ENCODE data around the gene IGFBP3.
A peak's percentile ranks its signal among the peaks of the same experiment; 100 is the strongest.

The IGFBP3 gene, protein sequence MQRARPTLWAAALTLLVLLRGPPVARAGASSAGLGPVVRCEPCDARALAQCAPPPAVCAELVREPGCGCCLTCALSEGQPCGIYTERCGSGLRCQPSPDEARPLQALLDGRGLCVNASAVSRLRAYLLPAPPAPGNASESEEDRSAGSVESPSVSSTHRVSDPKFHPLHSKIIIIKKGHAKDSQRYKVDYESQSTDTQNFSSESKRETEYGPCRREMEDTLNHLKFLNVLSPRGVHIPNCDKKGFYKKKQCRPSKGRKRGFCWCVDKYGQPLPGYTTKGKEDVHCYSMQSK

GRCh38 chr7:45920502-45921380 is at the start of gene IGFBP3:
Gene IGFBP3, minus strand, starts transcription at chr7:45921272. Its CDS starts 132 bp downstream, at chr7:45921140.
- Histone ChIP-seq H3K27me3 (ENCODE audit: insufficient read depth, insufficient read length) (peaks cover 57% of the 10 kb centered on the region), H3K9me3 (ENCODE audit: insufficient read depth, low read length) (no peaks in the 10 kb centered on the region), H3K4me3 (ENCODE audit: insufficient read length, low read depth) (peak within 1 kb of the TSS; percentile 62), H3K36me3 (ENCODE audit: insufficient read depth, insufficient read length, low read length) (peaks cover 14% of the 10 kb centered on the region), H3K9ac (ENCODE audit: insufficient read length, low read depth) (peak within 1 kb of the TSS; percentile 74), H3K4me1 (ENCODE audit: insufficient read depth, insufficient read length) (peaks cover 6% of the 10 kb centered on the region)
- TF ChIP-seq SUZ12 (IDR thresholded peaks at IDR 0.05; ENCODE audit: extremely low read depth, insufficient read depth, insufficient read length) = peak; percentile 67
- TF ChIP-seq YY1 (IDR thresholded peaks at IDR 0.05; ENCODE audit: insufficient read depth, insufficient read length) = no peak
- no peak for TF ChIP-seq ZNF274 (IDR thresholded peaks at IDR 0.05; ENCODE audit: low read depth, low read length)
- DNase-seq (ENCODE audit: low read depth, low spot score) = no peak

GRCh38 chr7:45970454-45970853 is 49.4 kb upstream of the IGFBP3 start:
- no peak for TF ChIP-seq ZNF274 (IDR thresholded peaks at IDR 0.05; ENCODE audit: low read depth, low read length)
- TF ChIP-seq SUZ12 (IDR thresholded peaks at IDR 0.05; ENCODE audit: extremely low read depth, insufficient read depth, insufficient read length) = no peak
- TF ChIP-seq YY1 (IDR thresholded peaks at IDR 0.05; ENCODE audit: insufficient read depth, insufficient read length) = no peak
- DNase-seq (ENCODE audit: low read depth, low spot score) = no peak
- Histone ChIP-seq H3K9ac (ENCODE audit: insufficient read length, low read depth) (no peak overlapping the region), H3K27me3 (ENCODE audit: insufficient read depth, insufficient read length) (no peaks in the 10 kb centered on the region), H3K9me3 (ENCODE audit: insufficient read depth, low read length) (no peaks in the 10 kb centered on the region), H3K4me1 (ENCODE audit: insufficient read depth, insufficient read length) (no peaks in the 10 kb centered on the region), H3K36me3 (ENCODE audit: insufficient read depth, insufficient read length, low read length) (no peaks in the 10 kb centered on the region), H3K4me3 (ENCODE audit: insufficient read length, low read depth) (no peak overlapping the region)

DNA sequence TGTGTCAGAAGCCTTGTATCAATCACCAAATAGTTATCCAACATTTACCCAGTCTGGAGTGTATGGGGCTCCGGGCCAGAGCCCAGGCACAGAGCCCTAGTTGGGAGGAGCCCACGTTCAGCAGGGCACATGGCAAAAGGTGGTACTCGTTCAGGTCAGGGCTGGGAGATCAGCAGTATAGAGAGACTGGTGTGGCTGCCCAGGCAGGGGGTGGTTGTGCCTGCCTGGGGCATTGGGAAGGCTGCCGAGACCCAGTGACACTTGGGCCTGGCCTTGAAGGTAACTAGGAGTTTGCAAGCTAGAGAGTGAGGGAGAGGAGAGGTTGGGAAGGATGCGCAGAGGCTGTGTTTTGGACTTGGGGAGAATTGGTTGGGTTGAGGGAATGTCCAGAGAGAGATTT is 48.9 kb upstream of the IGFBP3 start:
- no peak for TF ChIP-seq YY1 (IDR thresholded peaks at IDR 0.05; ENCODE audit: insufficient read depth, insufficient read length)
- no peak for TF ChIP-seq SUZ12 (IDR thresholded peaks at IDR 0.05; ENCODE audit: extremely low read depth, insufficient read depth, insufficient read length)
- TF ChIP-seq ZNF274 (IDR thresholded peaks at IDR 0.05; ENCODE audit: low read depth, low read length) = no peak
- Histone ChIP-seq H3K4me3 (ENCODE audit: insufficient read length, low read depth) (no peak overlapping the region), H3K9me3 (ENCODE audit: insufficient read depth, low read length) (no peaks in the 10 kb centered on the region), H3K36me3 (ENCODE audit: insufficient read depth, insufficient read length, low read length) (no peaks in the 10 kb centered on the region), H3K27me3 (ENCODE audit: insufficient read depth, insufficient read length) (no peaks in the 10 kb centered on the region), H3K4me1 (ENCODE audit: insufficient read depth, insufficient read length) (no peaks in the 10 kb centered on the region), H3K9ac (ENCODE audit: insufficient read length, low read depth) (no peak overlapping the region)
- no peak for DNase-seq (ENCODE audit: low read depth, low spot score)

DNA sequence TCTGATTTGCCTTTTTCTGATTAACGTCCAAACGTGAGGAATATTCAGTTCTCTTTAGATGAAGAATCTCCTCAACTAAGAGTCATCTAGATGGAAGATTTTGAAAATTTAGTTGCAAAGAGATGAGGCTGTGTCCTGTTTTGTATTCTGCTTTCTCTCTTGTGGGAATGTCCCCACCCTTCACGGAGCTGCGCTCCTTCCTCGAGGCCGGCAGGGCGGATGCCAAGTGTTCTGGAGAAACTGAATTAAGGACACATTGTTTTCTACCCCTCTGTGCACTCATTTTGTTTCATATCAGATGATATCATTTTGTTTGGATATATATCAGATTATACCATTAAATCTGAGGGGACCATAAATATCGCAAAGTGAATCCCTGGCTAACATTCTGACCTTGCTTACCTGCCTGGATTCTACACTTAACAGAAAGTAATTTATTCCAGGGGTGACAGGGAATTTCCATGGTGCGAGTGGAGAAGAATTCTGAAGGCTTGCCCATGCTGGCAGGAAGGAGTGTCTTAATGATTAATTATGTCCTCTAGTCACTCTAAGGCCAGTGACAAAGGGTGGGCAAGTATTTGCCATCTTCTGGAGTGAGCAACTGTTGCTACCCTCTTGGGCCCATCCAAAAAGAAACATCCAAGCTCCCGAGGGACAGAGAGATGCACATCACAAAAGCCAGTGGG is 47.9 kb upstream of the IGFBP3 start:
- TF ChIP-seq YY1 (IDR thresholded peaks at IDR 0.05; ENCODE audit: insufficient read depth, insufficient read length) (no peak), ZNF274 (IDR thresholded peaks at IDR 0.05; ENCODE audit: low read depth, low read length) (no peak), SUZ12 (IDR thresholded peaks at IDR 0.05; ENCODE audit: extremely low read depth, insufficient read depth, insufficient read length) (no peak)
- DNase-seq (ENCODE audit: low read depth, low spot score) = no peak
- Histone ChIP-seq H3K9ac (ENCODE audit: insufficient read length, low read depth) (no peak overlapping the region), H3K9me3 (ENCODE audit: insufficient read depth, low read length) (no peaks in the 10 kb centered on the region), H3K36me3 (ENCODE audit: insufficient read depth, insufficient read length, low read length) (no peaks in the 10 kb centered on the region), H3K4me3 (ENCODE audit: insufficient read length, low read depth) (no peak overlapping the region), H3K4me1 (ENCODE audit: insufficient read depth, insufficient read length) (no peaks in the 10 kb centered on the region), H3K27me3 (ENCODE audit: insufficient read depth, insufficient read length) (no peaks in the 10 kb centered on the region)

GRCh38 chr7:45968312-45968711 is 47.2 kb upstream of the IGFBP3 start:
- DNase-seq (ENCODE audit: low read depth, low spot score) = no peak
- Histone ChIP-seq H3K9ac (ENCODE audit: insufficient read length, low read depth) (no peak overlapping the region), H3K9me3 (ENCODE audit: insufficient read depth, low read length) (no peaks in the 10 kb centered on the region), H3K27me3 (ENCODE audit: insufficient read depth, insufficient read length) (no peaks in the 10 kb centered on the region), H3K4me1 (ENCODE audit: insufficient read depth, insufficient read length) (no peaks in the 10 kb centered on the region), H3K4me3 (ENCODE audit: insufficient read length, low read depth) (no peak overlapping the region), H3K36me3 (ENCODE audit: insufficient read depth, insufficient read length, low read length) (no peaks in the 10 kb centered on the region)
- TF ChIP-seq SUZ12 (IDR thresholded peaks at IDR 0.05; ENCODE audit: extremely low read depth, insufficient read depth, insufficient read length) (no peak), ZNF274 (IDR thresholded peaks at IDR 0.05; ENCODE audit: low read depth, low read length) (no peak), YY1 (IDR thresholded peaks at IDR 0.05; ENCODE audit: insufficient read depth, insufficient read length) (no peak)

DNA sequence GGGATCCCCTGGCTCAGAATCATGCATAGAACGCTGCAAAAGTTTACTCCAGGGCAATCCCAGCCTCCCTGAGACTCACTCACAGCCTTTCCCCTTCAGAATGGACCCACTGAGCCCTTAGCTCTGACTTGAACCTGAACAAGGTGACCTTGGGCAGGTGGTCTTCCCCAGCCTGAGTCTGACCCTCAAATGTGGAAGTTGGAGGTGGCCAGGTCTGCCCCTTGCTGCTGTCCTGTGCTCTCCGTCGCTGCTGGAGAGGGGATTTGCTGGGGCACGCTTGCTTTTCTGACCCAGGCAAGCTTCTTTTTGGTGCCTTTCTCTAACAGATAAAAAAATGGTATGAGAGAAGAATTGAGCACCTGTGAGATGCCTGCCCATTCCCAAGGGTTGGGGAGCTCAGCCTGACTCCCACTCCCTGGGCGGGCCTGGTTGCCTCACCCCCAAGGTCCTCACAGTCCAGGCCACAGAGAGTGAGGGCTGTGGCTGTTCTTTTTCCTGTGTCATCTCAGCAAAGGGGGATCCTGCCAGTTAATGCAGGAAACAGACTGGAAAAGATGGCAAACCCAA is 46.6 kb upstream of the IGFBP3 start:
- Histone ChIP-seq H3K9me3 (ENCODE audit: insufficient read depth, low read length) (no peaks in the 10 kb centered on the region), H3K4me3 (ENCODE audit: insufficient read length, low read depth) (no peak overlapping the region), H3K4me1 (ENCODE audit: insufficient read depth, insufficient read length) (no peaks in the 10 kb centered on the region), H3K27me3 (ENCODE audit: insufficient read depth, insufficient read length) (no peaks in the 10 kb centered on the region), H3K9ac (ENCODE audit: insufficient read length, low read depth) (no peak overlapping the region), H3K36me3 (ENCODE audit: insufficient read depth, insufficient read length, low read length) (no peaks in the 10 kb centered on the region)
- TF ChIP-seq YY1 (IDR thresholded peaks at IDR 0.05; ENCODE audit: insufficient read depth, insufficient read length) = no peak
- no peak for TF ChIP-seq ZNF274 (IDR thresholded peaks at IDR 0.05; ENCODE audit: low read depth, low read length)
- TF ChIP-seq SUZ12 (IDR thresholded peaks at IDR 0.05; ENCODE audit: extremely low read depth, insufficient read depth, insufficient read length) = no peak
- DNase-seq (ENCODE audit: low read depth, low spot score) = no peak

All from NT2/D1 (cell line).